GM23338 (cell line): ENCODE results near the gene ARL6IP4. TPM values are rescaled to one million over a fixed set of nuclear protein-coding genes. Genes with fewer than 3 reads are reported as not detected.

Experiments
- ATAC-seq: fragments of 200-7000 bp; cut with Tn5 transposase; 3 replicates; pipeline ENCODE4 v1.9.1; 2020
- DNase-seq: peaks from one replicate; pipeline ENCODE4 v3.0.0-alpha.2; 2015; ENCODE audit warnings: low spot score
- H2AFZ ChIP-seq: fragments of 200-600 bp; sonication (generic); 2 replicates; pipeline ENCODE4 v1.8.0; 2016; ENCODE audit warnings: antibody characterized with exemption, mild to moderate bottlenecking, moderate library complexity
- H3F3A ChIP-seq: fragments of 200-600 bp; sonication (generic); replicated peaks from 2 replicates; pipeline ENCODE4 v1.8.0; 2017; ENCODE audit warnings: antibody characterized with exemption, mixed run types, low read depth
- H3K27ac ChIP-seq: fragments of 200-600 bp; sonication (generic); 2 replicates; pipeline ENCODE4 v1.6.1; 2016; ENCODE audit warnings: low read depth
- H3K27me3 ChIP-seq: fragments of 200-600 bp; sonication (generic); 2 replicates; pipeline ENCODE4 v1.8.0; 2016; ENCODE audit warnings: mild to moderate bottlenecking, mixed run types, moderate library complexity; ENCODE audit not compliant: insufficient read depth
- H3K36me3 ChIP-seq: fragments of 200-600 bp; sonication (generic); 2 replicates; pipeline ENCODE4 v1.8.0; 2016; ENCODE audit warnings: mild to moderate bottlenecking; ENCODE audit not compliant: insufficient read depth
- H3K4me1 ChIP-seq: fragments of 200-600 bp; sonication (generic); 2 replicates; pipeline ENCODE4 v1.8.0; 2016; ENCODE audit warnings: mild to moderate bottlenecking, moderate library complexity; ENCODE audit not compliant: insufficient read depth
- H3K4me2 ChIP-seq: fragments of 200-600 bp; sonication (generic); 2 replicates; pipeline ENCODE4 v1.7.1; 2017; ENCODE audit warnings: mixed run types
- H3K4me3 ChIP-seq: fragments of 200-600 bp; sonication (generic); 2 replicates; pipeline ENCODE4 v1.6.1; 2016; ENCODE audit warnings: mixed run types
- H3K79me2 ChIP-seq: fragments of 200-600 bp; sonication (generic); replicated peaks from 2 replicates; pipeline ENCODE4 v1.8.0; 2017; ENCODE audit warnings: mild to moderate bottlenecking; ENCODE audit not compliant: insufficient read depth
- H3K9me2 ChIP-seq: fragments of 200-600 bp; sonication (generic); 2 replicates; pipeline ENCODE4 v1.8.0; 2017; ENCODE audit not compliant: insufficient read depth
- H4K20me1 ChIP-seq: fragments of 200-600 bp; sonication (generic); replicated peaks from 2 replicates; pipeline ENCODE4 v1.8.0; 2017; ENCODE audit warnings: mild to moderate bottlenecking; ENCODE audit not compliant: insufficient read depth
- H3K27ac Mint-ChIP-seq: 2 replicates; pipeline ENCODE4 v1.8.0; 2020; ENCODE audit warnings: inconsistent platforms, mild to moderate bottlenecking, moderate library complexity, mixed read lengths
- H3K27me3 Mint-ChIP-seq: 3 replicates; pipeline ENCODE4 v1.8.0; 2022; ENCODE audit warnings: low read depth, mild to moderate bottlenecking, moderate library complexity, mixed read lengths, inconsistent platforms; ENCODE audit not compliant: insufficient read depth, poor library complexity
- H3K36me3 Mint-ChIP-seq: 3 replicates; pipeline ENCODE4 v1.8.0; 2021; ENCODE audit warnings: low read depth, mild to moderate bottlenecking, inconsistent platforms, moderate library complexity, mixed read lengths
- H3K4me1 Mint-ChIP-seq: 3 replicates; pipeline ENCODE4 v1.8.0; 2020; ENCODE audit warnings: mild to moderate bottlenecking, inconsistent platforms, mixed read lengths
- H3K4me3 Mint-ChIP-seq: 3 replicates; pipeline ENCODE4 v1.8.0; 2021; ENCODE audit warnings: moderate library complexity, mild to moderate bottlenecking, inconsistent platforms, mixed read lengths
- H3K9me3 Mint-ChIP-seq: 3 replicates; pipeline ENCODE4 v1.8.0; 2020; ENCODE audit warnings: moderate library complexity, mild to moderate bottlenecking, inconsistent platforms, mixed read lengths
- CREB1 ChIP-seq: fragments of 250-450 bp; sonication (Bioruptor Pico); IDR thresholded peaks from 2 replicates; pipeline ENCODE4 v1.5.0; 2020; ENCODE audit warnings: low read depth, mild to moderate bottlenecking, moderate library complexity
- EZH2 ChIP-seq: fragments of 200-600 bp; sonication (generic); IDR thresholded peaks from one replicate; pipeline ENCODE4 v1.8.0; 2017; ENCODE audit warnings: antibody characterized with exemption, mild to moderate bottlenecking, low read depth; ENCODE audit not compliant: unreplicated experiment
- EZH2phosphoT487 ChIP-seq: fragments of 200-600 bp; sonication (generic); IDR thresholded peaks from one replicate; pipeline ENCODE4 v1.8.1; 2018; ENCODE audit warnings: antibody characterized with exemption; ENCODE audit not compliant: unreplicated experiment
- JUNB ChIP-seq: IDR thresholded peaks from one replicate; pipeline ENCODE4 v1.6.1; 2016; ENCODE audit warnings: antibody characterized with exemption; ENCODE audit not compliant: unreplicated experiment
- NANOG ChIP-seq: IDR thresholded peaks from 2 replicates; pipeline ENCODE4 v1.6.1; 2016; ENCODE audit warnings: antibody characterized with exemption, borderline replicate concordance
- POLR2AphosphoS5 ChIP-seq: IDR thresholded peaks from 2 replicates; pipeline ENCODE4 v1.6.1; 2016; ENCODE audit warnings: antibody characterized with exemption, low read depth
- STAT1 ChIP-seq: IDR thresholded peaks from one replicate; pipeline ENCODE4 v1.6.1; 2016; ENCODE audit warnings: antibody characterized with exemption; ENCODE audit not compliant: unreplicated experiment
- ZNF114 ChIP-seq: fragments of 250-450 bp; sonication (Bioruptor Pico); IDR thresholded peaks from 2 replicates; pipeline ENCODE4 v1.5.0; 2020; ENCODE audit warnings: mild to moderate bottlenecking, moderate library complexity
- ZNF331 ChIP-seq: fragments of 250-450 bp; sonication (Bioruptor Pico); IDR thresholded peaks from 2 replicates; pipeline ENCODE4 v1.5.0; 2020; ENCODE audit warnings: low read depth, mild to moderate bottlenecking, moderate library complexity
- polyA plus RNA-seq: library from polyadenylated mRNA; unstranded; fragments of >200 nt; fragmentation: Nextera tagmentation; extraction: Ambion mirVana; gene quantifications from 2 replicates; pipeline ENCODE4 v1.2.1, GENCODE V29; 2016
- total RNA-seq: library from RNA; depleted of rRNA; stranded (reverse); fragments of >200 nt; shearing (Covaris generic); gene quantifications from 2 replicates; pipeline ENCODE4 v1.2.3, GENCODE V29; 2014
- TF ChIP-seq, protein P1 (sequence below): IDR thresholded peaks from 2 replicates; pipeline ENCODE4 v1.6.1; 2016; ENCODE audit warnings: antibody characterized with exemption
- TF ChIP-seq, protein P2 (sequence below), 2 experiments: fragments of 200-600 bp in 1 of 2; sonication (generic) in 1 of 2; conservative IDR thresholded peaks; 2 replicates each; pipeline versions ENCODE4 v1.5.1 to v1.6.1; 2016 to 2017; ENCODE audit warnings: antibody characterized with exemption in 2 of 2, low read depth in 2 of 2, mild to moderate bottlenecking in 2 of 2, moderate library complexity in 1 of 2
- TF ChIP-seq, protein P3 (sequence below): fragments of 250-450 bp; sonication (Bioruptor Pico); IDR thresholded peaks from 2 replicates; pipeline ENCODE4 v1.5.0; 2020; ENCODE audit warnings: mild to moderate bottlenecking, moderate library complexity

ARL6IP4 gene
- total and polyA plus RNA-seq, 2 experiments from 2014 or later: 85.5 to 169 TPM

DNA sequence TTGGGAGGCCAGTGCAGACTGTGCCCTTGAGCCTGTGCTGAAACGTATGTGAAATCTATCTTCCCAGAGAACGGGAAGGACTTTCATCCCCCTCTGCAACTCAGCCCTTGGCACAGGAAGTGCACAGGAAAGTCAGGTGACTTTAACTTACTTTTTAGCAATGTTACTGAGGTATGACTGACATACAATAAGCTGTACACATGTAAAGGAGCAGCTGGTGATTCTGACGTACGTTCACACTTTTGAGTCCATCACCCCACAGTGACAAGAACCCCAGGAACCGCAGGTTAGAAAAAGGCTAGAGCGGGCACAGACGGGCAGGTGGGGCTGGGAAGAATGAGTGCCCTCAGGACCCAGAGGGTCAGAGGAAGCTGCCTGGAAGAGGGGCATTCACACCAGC lies 48.0 kb downstream of the ARL6IP4 start:
- Histone ChIP-seq H3K79me2 (no peaks in the 10 kb centered on the region), H2AFZ (no peak overlapping the region), H3K4me1 (no peaks in the 10 kb centered on the region), H3K4me3 (no peak overlapping the region), H3K4me2 (no peak overlapping the region), H3K36me3 (no peaks in the 10 kb centered on the region), H4K20me1 (no peaks in the 10 kb centered on the region), H3K27me3 (no peaks in the 10 kb centered on the region), H3K9me2 (no peaks in the 10 kb centered on the region), H3F3A (no peaks in the 10 kb centered on the region), H3K27ac (no peak overlapping the region)
- no peak for TF ChIP-seq NANOG
- TF ChIP-seq, protein P1, sequence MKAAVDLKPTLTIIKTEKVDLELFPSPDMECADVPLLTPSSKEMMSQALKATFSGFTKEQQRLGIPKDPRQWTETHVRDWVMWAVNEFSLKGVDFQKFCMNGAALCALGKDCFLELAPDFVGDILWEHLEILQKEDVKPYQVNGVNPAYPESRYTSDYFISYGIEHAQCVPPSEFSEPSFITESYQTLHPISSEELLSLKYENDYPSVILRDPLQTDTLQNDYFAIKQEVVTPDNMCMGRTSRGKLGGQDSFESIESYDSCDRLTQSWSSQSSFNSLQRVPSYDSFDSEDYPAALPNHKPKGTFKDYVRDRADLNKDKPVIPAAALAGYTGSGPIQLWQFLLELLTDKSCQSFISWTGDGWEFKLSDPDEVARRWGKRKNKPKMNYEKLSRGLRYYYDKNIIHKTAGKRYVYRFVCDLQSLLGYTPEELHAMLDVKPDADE: no peak
- TF ChIP-seq POLR2AphosphoS5: no peak
- TF ChIP-seq JUNB: no peak
- no peak for TF ChIP-seq ZNF114 (CRISPR knock-in tag)
- no peak for TF ChIP-seq CREB1 (CRISPR knock-in tag)
- no peak overlapping the region for H3K4me3 Mint-ChIP-seq
- DNase-seq: no peak
- H3K27ac Mint-ChIP-seq: no peak overlapping the region
- peaks cover 13% of the 10 kb centered on the region for H3K4me1 Mint-ChIP-seq
- peaks cover 8% of the 10 kb centered on the region for H3K27me3 Mint-ChIP-seq
- no peaks in the 10 kb centered on the region for H3K9me3 Mint-ChIP-seq
- no peaks in the 10 kb centered on the region for H3K36me3 Mint-ChIP-seq
- no peak for ATAC-seq

DNA sequence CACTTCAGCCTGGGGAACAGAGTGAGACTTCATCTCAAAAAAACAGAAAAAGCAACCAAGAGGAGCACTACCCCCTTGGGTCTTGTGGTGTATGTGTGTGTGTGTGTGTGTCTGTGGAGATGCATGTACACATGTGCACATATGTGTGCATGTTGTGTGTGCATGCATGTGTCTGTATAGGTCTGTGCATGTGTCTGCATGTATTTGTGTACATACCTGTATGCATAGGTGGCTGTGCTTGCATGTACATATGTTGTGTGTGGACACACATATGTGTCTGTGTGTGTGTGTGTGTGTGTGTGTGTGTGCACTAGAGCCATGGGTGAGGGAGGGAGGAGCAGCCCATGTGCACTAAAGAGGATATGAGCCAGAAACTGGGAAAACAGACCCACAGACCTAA lies 49.1 kb downstream of the ARL6IP4 start:
- Histone ChIP-seq H3K9me2 (no peaks in the 10 kb centered on the region), H4K20me1 (no peaks in the 10 kb centered on the region), H3K27ac (no peak overlapping the region), H3K27me3 (no peaks in the 10 kb centered on the region), H3K4me1 (no peaks in the 10 kb centered on the region), H2AFZ (no peak overlapping the region), H3K79me2 (no peaks in the 10 kb centered on the region), H3K4me2 (no peak overlapping the region), H3K4me3 (no peak overlapping the region), H3F3A (no peaks in the 10 kb centered on the region), H3K36me3 (no peaks in the 10 kb centered on the region)
- no peak for DNase-seq
- H3K4me1 Mint-ChIP-seq: peaks cover 13% of the 10 kb centered on the region
- no peaks in the 10 kb centered on the region for H3K9me3 Mint-ChIP-seq
- H3K27ac Mint-ChIP-seq: no peak overlapping the region
- no peak overlapping the region for H3K4me3 Mint-ChIP-seq
- ATAC-seq: no peak
- no peaks in the 10 kb centered on the region for H3K36me3 Mint-ChIP-seq
- H3K27me3 Mint-ChIP-seq: peaks cover 8% of the 10 kb centered on the region
- TF ChIP-seq EZH2: no peak
- TF ChIP-seq STAT1: no peak
- no peak for TF ChIP-seq EZH2phosphoT487
- TF ChIP-seq, protein P2, sequence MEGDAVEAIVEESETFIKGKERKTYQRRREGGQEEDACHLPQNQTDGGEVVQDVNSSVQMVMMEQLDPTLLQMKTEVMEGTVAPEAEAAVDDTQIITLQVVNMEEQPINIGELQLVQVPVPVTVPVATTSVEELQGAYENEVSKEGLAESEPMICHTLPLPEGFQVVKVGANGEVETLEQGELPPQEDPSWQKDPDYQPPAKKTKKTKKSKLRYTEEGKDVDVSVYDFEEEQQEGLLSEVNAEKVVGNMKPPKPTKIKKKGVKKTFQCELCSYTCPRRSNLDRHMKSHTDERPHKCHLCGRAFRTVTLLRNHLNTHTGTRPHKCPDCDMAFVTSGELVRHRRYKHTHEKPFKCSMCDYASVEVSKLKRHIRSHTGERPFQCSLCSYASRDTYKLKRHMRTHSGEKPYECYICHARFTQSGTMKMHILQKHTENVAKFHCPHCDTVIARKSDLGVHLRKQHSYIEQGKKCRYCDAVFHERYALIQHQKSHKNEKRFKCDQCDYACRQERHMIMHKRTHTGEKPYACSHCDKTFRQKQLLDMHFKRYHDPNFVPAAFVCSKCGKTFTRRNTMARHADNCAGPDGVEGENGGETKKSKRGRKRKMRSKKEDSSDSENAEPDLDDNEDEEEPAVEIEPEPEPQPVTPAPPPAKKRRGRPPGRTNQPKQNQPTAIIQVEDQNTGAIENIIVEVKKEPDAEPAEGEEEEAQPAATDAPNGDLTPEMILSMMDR (conservative IDR thresholded peaks at IDR 0.05; ENCODE audit: low read depth in 2 of 2): no peak
- TF ChIP-seq NANOG: no peak
- TF ChIP-seq, protein P1: no peak
- TF ChIP-seq, protein P3, sequence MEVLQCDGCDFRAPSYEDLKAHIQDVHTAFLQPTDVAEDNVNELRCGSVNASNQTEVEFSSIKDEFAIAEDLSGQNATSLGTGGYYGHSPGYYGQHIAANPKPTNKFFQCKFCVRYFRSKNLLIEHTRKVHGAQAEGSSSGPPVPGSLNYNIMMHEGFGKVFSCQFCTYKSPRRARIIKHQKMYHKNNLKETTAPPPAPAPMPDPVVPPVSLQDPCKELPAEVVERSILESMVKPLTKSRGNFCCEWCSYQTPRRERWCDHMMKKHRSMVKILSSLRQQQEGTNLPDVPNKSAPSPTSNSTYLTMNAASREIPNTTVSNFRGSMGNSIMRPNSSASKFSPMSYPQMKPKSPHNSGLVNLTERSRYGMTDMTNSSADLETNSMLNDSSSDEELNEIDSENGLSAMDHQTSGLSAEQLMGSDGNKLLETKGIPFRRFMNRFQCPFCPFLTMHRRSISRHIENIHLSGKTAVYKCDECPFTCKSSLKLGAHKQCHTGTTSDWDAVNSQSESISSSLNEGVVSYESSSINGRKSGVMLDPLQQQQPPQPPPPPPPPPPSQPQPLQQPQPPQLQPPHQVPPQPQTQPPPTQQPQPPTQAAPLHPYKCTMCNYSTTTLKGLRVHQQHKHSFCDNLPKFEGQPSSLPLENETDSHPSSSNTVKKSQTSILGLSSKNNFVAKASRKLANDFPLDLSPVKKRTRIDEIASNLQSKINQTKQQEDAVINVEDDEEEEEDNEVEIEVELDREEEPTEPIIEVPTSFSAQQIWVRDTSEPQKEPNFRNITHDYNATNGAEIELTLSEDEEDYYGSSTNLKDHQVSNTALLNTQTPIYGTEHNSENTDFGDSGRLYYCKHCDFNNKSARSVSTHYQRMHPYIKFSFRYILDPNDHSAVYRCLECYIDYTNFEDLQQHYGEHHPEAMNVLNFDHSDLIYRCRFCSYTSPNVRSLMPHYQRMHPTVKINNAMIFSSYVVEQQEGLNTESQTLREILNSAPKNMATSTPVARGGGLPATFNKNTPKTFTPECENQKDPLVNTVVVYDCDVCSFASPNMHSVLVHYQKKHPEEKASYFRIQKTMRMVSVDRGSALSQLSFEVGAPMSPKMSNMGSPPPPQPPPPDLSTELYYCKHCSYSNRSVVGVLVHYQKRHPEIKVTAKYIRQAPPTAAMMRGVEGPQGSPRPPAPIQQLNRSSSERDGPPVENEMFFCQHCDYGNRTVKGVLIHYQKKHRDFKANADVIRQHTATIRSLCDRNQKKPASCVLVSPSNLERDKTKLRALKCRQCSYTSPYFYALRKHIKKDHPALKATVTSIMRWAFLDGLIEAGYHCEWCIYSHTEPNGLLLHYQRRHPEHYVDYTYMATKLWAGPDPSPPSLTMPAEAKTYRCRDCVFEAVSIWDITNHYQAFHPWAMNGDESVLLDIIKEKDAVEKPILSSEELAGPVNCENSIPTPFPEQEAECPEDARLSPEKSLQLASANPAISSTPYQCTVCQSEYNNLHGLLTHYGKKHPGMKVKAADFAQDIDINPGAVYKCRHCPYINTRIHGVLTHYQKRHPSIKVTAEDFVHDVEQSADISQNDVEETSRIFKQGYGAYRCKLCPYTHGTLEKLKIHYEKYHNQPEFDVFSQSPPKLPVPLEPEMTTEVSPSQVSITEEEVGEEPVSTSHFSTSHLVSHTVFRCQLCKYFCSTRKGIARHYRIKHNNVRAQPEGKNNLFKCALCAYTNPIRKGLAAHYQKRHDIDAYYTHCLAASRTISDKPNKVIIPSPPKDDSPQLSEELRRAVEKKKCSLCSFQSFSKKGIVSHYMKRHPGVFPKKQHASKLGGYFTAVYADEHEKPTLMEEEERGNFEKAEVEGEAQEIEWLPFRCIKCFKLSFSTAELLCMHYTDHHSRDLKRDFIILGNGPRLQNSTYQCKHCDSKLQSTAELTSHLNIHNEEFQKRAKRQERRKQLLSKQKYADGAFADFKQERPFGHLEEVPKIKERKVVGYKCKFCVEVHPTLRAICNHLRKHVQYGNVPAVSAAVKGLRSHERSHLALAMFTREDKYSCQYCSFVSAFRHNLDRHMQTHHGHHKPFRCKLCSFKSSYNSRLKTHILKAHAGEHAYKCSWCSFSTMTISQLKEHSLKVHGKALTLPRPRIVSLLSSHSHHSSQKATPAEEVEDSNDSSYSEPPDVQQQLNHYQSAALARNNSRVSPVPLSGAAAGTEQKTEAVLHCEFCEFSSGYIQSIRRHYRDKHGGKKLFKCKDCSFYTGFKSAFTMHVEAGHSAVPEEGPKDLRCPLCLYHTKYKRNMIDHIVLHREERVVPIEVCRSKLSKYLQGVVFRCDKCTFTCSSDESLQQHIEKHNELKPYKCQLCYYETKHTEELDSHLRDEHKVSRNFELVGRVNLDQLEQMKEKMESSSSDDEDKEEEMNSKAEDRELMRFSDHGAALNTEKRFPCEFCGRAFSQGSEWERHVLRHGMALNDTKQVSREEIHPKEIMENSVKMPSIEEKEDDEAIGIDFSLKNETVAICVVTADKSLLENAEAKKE (CRISPR knock-in tag): no peak
- TF ChIP-seq POLR2AphosphoS5: no peak
- TF ChIP-seq ZNF331 (CRISPR knock-in tag): no peak
- TF ChIP-seq JUNB: no peak
